GM18907 (cell line): ENCODE data around the gene VAPA.

Experiments used
- ATAC-seq: cut with Tn5 transposase; IDR thresholded peaks from one replicate; pipeline ENCODE4 v1.9.1; 2021; ENCODE audit warnings: mild to moderate bottlenecking, moderate library complexity; ENCODE audit not compliant: unreplicated experiment

The VAPA gene

DNA sequence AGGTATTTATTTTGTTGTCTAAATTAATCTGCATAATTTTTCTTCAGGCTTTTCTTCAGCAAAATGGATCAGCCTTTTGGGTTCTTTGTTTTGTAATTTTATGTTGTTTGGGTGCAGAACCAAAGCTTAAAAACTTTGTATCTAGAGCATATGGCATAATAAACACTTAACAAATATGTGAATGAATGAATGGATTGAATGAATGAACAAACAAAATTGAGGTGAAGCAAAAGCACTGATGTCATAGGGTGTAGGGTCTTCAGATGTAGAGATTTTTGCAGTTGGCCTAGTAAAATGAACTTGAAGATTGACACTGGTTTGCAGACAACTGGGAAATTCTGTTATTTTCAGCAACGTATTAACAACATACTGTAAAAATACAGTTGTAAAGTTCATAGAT is 17.3 kb downstream of the VAPA start:
- ATAC-seq: no peak

DNA sequence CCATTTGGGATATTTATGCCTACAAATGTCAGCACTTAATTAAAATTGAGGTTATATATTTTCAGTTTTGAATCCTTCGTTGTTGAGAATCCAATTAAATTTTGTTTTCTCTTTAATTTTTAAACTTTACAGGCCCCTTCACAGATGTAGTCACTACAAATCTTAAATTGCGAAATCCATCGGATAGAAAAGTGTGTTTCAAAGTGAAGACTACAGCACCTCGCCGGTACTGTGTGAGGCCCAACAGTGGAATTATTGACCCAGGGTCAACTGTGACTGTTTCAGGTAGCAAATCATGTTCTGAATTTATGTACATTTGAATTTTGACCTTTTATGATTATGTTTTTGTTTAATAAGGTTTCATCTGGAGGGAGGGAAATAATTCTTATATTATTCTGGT is 17.9 kb downstream of the VAPA start:
- no peak for ATAC-seq

DNA sequence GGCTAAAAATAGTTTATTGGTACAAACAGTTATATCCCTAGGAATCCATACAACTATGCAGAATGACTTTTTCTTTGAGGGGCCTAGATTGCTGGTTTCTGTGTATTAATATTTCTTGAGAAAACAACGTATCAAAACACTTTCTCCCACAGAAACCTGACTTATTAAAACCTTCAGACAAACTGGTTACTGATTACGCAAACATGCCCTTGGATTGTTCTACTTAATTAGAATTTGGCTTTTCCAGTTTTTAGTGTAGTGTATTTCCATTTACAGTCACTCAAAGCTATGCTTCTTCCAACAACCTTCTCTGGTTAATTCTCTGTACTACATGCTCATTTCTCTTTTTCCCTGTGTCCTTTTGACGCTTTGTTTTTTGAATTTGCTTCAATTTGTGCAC is 20.0 kb downstream of the VAPA start:
- no peak for ATAC-seq

DNA sequence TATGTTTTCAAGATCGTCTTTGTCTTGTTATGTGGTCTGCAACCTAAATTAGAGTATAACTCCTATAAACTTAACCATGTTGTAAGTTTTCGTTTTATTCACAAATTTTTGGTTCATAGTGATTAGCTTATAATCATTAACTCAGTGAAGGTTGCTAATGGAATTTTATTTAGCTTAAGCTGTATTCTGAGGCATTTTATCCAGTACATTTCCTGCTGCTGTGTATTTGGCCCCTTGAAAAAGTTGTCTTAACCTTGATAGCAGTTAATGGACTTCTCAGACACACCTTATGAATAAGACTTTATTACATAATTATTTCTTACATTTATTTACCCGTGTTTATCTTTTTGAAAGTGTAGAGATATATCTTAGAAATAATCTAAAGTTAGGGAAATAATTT is 20.5 kb downstream of the VAPA start:
- no peak for ATAC-seq

DNA sequence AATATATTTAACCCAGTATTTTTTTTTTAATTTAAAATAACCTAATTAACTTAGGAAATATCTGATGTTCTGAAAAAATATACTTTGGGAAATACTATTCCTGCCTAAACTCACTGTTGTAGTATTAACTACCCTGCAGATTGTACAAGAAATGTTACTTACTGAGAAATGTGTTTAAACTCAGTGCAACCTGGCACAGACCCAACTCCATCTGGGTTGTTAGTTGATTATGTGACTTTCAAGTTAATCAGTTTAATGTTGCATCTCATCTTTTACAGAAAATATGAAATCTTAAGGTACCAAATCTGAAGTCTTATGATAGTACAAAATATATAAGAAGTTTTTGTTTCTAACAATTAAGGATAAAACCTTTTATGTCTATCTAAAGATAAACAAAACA is 27.3 kb downstream of the VAPA start:
- no peak for ATAC-seq

- no peak for ATAC-seq
Measured at GRCh38 chr18:9941660-9942059, 27.8 kb downstream of the VAPA start.

GRCh38 chr18:9943311-9943710 is 29.5 kb downstream of the VAPA start:
- no peak for ATAC-seq

- ATAC-seq: no peak
Measured at GRCh38 chr18:9944805-9945204, 31.0 kb downstream of the VAPA start.

- no peak for ATAC-seq
Measured at GRCh38 chr18:9946831-9947230, 33.0 kb downstream of the VAPA start.

DNA sequence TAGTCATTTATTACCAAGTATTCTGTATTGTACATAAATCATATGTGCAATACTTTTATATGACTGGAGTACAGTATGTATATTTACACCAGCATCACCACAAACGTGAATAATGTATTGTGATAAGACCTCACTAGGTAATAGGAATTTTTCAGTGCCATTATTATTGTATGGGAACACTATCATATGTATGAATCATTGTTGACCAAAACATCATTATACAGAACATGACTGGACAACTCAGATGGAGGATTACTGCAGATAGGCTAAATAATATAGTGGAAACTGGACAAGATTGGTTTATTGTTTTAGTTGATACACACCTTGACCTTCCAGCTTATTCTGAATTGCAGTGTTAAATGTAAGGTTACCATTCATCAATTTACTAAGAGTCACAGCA is 33.4 kb downstream of the VAPA start:
- no peak for ATAC-seq

- ATAC-seq: no peak
Measured at GRCh38 chr18:9949315-9949714, 35.5 kb downstream of the VAPA start.

- no peak for ATAC-seq
Measured at GRCh38 chr18:9949861-9950260, 36.0 kb downstream of the VAPA start.

DNA sequence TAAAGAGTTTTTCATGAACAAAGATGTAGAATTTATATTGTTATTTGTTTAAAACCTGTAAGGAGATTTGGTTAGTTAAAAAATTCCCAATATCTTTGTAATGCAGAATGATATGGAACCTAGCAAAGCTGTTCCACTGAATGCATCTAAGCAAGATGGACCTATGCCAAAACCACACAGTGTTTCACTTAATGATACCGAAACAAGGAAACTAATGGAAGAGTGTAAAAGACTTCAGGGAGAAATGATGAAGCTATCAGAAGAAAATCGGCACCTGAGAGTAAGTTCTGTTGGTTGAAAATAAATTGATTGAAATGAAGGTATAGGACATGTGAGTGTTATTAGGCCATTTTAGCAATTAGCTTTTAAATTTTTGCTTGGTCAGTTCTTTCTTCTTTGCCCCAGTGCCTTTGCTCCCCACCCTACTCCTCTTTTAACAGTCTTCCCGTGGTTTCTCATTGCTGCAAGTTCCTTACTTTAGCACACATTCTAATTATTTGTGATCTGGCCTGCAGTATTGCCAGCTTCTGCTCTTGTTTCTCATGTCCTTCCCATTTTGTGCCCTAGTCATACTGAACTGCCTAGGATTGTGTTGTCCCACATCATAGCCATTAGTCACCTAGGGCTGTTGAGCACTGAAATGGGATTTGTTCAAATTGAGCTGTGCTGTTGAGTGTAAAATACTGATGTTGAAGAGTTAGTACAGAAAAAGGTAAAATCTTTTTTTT is 36.6 kb downstream of the VAPA start:
- no peak for ATAC-seq

DNA sequence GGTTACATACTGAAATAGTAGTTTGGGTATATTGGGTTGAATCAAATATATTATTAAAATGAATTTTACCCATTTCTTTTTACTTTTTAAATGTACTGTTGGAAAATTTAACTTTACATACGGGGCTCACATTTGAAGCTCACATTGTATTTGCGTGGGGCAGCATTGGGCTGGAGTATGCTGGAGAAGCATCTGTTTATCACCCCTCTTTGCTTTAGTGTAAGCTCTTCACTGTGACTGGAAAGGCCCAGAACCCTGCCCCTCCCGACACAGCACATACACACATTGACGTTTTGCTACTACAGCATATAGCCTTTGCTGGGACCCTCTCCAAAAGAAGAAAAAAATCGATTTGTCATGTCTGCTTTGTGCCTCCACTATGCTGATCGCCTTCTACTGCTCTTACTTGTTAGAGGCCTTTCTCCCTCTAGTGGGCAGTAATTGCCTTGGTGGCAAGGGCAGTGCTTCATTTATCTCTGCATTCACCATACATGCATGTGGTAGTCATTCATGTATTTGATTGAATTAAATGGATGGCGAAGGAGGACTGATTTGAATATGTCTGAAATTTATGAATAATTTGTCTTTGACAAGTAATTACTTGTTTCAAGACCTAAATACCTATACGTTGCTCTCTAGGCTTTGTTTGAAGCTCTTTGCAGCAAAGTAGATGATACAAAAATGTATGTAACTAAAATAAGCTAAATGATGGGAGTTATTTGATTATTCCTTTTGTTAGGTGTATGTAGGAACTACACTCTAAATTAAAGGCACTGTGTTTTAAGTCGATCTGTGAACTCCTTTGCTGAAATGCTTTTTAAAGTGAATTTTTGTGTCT is 37.4 kb downstream of the VAPA start:
- ATAC-seq: peak; percentile 59

GRCh38 chr18:9952633-9953416 is 39.0 kb downstream of the VAPA start:
- ATAC-seq: no peak

DNA sequence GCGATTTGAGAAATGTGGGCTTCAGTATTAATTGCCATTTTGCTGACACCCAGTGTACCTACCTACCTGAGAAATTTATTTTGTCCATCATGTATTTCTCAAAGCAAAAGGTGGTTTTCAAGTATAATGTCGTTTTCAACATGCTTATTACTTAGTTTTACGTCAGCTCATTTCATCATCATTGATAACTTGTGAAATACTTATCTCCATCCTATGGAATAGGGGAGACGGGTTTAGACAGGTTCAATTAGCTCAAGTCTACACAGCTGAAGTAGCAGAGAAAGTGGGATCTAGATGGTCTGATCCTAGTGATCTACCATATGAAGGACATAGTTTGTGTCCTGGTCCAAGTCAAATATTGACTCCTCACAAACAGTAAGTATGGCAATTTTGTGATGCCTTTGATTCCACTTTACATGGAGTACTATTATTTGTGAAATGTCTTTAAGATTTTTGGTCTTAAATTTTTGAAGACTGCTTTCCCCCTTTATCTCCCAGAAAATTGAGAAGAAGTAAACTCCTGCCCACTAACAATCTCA is 45.1 kb downstream of the VAPA start:
- ATAC-seq: no peak

DNA sequence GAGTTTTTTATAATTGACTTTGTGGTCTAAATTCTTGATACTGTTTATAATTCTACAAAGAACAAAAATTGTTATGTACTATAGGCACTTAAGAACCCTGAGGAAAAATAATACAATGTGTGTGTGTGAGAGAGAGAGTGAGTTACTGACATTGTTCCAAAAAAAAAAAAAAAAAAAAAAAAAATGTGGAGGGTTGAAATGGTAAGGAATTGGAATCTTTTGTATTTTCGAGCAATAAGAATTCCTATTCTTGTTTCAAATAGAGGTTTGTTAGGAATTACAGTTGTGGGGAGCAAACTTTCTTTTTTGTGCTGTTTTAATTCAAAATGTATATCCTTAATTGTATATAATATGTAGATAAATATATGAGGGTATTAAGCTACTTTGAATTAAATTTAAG is 45.7 kb downstream of the VAPA start:
- ATAC-seq: no peak

DNA sequence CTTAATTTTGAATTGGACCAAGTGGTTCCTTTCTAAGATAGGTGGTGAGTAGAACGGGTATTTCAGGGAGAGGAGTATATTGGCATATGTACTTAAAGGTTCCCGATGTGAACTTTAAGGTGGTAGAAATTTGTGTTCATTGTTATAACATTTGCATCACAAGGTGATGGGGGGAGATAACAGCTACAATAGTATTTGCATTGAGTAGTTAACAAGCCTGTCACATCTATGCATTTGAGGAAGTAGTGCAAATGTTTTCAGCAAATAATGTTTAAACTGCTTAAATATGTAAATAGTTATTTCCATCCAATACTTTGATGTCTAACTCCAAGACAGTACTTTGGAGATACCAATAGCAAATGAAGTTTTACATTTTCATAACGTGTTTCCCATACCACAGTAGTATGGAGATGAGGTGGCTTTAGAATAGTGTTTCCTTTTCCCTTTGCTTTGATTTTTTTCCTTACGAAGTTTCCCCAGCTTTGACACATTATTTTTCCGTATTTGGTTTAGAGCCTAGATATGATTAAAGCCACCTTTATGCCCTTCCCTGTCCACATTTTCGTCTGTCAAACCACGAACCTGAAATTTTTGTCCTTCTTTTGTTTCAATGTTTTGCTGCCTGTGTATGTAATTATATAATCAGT is 46.6 kb downstream of the VAPA start:
- ATAC-seq: no peak

- ATAC-seq: no peak
Measured at GRCh38 chr18:9961041-9961440, 47.2 kb downstream of the VAPA start.

GRCh38 chr18:9965711-9966624 is 52.2 kb downstream of the VAPA start:
- no peak for ATAC-seq
